ENCODE measurements around the gene SLC35E2B.
"Not testable (repeated sequence)": the region's sequence is repeated elsewhere in the genome, so short reads cannot be mapped to it uniquely, and the experiment has no call there.

SLC35E2B gene

DNA sequence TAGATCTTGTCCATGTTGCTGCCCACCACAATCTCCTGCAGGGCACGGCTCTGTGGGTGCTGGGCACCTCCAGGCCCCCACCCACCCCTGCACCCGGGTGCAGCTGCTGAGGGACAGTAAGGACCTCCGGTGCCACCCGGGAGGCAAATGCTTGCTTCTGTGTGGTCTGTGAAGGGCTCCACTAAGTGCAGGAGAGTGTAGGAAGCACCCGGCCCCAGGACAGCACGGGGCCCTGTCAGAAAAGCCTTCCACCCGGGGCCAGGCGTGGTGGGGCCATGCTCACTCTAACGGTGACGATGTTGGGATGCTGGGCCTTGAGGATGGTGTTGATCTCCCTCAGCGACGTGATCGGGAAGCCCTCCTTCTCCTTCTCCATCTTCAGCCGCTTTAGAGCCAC, 55.1 kb downstream of the SLC35E2B start:
- DNase-seq, result not testable (repeated sequence)

DNA sequence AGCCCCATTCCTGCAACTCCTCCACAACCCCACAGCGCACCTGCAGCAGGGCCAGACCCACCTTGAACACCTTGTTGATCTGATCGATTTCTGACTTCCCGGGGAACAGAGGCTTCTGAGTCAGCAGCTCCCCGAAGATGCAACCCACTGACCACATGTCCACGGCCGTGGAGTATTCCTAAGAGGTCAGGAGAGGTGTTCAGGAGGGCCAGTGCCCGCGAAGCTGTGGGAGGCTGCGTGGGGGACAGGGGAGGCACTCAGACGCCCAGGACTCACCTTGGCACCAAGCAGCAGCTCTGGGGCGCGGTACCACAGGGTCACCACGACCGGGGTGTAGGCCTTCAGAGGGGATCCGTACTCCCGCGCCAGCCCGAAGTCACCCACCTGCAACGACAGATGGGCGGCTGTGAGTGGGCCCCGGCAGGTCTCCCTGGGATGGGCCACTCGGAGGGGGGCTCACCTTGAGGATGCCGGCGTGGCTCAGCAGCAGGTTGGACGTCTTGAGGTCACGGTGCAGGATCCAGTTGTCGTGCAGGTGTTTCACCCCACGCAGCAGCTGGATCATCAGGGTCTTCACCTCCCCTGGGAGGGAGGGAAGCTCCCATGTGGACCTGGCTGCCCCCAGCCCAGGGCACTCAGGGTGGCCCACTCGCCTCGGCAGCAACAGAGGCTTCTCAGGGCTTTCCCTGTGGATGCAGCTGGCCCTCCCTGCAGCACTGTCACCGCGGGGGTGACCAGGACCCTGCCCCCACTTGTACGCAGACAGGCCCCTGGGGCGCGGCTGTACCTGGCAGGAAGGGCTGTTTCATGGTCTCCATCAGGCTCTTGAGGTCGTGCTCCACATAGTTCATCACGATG, 55.7 kb downstream of the SLC35E2B start:
- not testable (repeated sequence) for DNase-seq

DNA sequence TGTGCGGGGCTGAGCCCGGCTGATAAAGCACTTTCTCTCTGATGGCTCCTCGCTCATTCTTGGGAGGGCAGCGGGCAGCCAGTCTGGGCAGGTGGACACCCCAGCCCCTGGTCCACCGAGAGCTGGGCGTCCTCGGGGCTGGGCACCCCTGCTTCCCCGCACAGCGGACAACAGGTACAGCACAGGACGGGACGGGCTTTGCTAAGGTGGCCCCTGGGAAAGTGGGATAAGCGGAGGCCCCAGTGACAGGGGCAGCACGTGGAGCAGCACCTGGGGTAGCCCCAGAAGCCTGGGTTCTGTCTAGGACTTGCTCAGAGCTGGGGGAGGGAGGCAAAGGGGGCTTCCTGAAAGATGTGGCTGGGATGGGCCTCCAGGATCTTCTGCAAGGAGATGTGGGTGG, 58.0 kb downstream of the SLC35E2B start:
- DNase-seq, result not testable (repeated sequence)

DNA sequence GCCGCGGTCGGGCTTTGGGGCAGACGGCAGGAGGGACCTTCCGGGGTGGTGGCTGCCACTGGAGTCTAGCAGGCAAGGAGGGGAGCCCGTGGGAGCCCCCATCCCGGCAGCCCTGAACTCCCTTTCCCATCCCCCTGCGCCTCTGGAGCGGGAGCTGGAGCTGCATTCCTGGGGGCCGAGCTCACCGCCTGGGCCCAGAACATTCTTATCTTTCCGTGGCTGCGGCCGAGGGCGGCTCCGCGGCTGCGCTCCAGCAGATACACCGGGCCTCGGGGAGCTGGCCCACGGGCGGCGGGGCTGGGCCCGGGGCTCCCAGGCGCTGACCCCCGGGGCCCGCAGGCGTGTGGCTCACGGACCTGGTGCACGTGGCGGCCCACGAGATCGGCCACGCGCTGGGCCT, 59.2 kb downstream of the SLC35E2B start:
- not testable (repeated sequence) for DNase-seq

DNA sequence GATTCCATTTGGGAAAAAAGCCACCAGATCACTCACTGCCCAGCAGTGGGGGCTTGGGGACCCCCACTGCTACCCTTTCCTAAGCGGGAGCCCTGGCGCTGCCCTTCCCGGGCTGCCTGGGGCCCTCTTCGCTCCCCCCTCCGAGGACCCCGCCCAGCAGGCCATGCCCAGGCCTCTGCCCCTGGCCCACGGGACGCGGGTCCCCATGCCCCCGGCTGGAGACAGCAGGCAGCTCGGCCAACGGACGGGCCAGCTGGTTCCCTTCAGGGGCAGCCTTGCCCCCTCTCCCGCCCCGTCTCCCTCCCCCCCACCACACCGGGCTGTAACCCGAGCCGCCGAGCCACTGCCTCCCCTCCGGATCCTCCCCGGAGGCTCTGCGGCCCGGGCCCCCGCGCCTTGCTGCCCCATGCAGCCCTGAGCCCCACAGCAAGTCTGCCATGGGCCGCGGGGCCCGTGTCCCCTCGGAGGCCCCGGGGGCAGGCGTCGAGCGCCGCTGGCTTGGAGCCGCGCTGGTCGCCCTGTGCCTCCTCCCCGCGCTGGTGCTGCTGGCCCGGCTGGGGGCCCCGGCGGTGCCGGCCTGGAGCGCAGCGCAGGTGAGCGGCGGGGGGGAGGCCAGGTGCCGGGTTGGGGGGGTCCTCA, 60.7 kb downstream of the SLC35E2B start, which contains the start of gene MMP23B:
Gene MMP23B, plus strand, starts transcription at position 392 of the 639 bp plus-strand sequence. Its CDS starts 46 bp downstream, at position 438.
- DNase-seq, result no peak

DNA sequence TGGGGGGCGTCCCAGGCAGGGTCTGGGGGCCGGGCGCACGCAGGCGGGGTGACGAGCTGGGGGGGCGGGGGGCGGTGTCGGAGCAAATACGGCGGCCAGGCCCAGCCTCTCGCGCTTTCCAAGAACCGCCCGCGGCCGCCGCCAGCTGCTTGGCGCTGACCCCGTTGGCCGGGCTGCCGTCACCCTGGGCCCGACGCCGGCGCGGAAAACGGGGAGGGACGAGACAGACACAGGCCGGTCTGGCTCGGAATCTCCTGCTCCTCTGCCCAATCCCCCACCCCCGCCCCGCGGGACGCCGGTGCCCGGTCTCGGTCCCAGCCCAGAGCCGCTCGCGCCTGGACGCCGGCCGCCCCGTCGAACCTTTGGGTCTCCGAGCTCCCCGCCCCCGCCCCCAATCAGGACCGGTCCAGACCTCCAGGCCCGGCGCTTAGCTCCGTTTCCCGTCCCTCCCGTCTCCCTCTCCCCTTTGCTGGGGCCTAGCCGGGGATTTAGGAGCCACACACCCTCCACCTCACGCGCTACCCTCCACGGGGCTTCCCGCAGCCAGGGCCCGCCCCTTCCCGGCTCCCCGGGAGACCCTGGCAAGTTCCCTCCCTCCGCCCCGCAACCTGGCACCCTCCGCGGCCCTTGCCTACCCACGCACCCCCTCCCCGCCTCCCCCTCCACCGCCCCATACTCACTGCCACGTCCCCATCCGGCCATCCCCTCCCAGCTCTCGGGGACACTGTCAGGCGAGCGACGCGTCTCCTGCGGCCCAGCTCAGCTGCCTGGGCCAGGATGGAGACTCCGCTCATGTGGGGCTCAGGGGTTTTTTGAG, 61.4 kb downstream of the SLC35E2B start:
- DNase-seq, result no peak

DNA sequence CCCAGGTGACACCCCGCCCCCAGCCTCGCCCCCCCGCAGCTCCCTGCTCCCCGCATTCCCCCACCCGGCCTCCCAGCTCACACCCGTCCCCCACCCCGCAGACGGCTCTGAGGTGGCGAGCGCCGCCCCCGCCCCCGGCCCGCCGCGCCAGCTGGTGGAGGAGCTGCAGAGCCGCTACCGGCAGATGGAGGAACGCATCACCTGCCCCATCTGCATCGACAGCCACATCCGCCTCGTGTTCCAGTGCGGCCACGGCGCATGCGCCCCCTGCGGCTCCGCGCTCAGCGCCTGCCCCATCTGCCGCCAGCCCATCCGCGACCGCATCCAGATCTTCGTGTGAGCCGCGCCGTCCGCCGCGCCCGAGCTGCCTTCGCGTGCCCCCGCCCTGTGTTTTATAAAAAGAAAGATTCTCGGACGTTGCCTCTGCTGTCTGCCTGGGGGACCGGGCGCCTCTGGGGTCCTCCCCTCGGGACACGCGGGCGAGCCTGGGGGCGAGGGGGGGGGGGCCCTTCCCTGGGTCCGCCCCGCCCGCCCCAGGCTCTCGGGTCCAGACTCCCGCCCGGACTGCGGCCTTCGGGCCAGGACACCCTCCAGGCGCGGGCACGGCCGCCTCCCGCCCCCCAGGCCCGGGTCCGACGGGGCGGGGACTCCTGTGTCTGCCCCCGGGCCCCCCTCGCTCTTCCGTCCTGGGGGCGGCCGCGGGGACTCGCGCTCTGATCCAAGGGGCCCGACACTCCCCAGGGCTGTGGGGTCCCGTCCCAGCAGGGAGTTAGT, 62.2 kb downstream of the SLC35E2B start:
- DNase-seq, result peak; percentile 96

DNA sequence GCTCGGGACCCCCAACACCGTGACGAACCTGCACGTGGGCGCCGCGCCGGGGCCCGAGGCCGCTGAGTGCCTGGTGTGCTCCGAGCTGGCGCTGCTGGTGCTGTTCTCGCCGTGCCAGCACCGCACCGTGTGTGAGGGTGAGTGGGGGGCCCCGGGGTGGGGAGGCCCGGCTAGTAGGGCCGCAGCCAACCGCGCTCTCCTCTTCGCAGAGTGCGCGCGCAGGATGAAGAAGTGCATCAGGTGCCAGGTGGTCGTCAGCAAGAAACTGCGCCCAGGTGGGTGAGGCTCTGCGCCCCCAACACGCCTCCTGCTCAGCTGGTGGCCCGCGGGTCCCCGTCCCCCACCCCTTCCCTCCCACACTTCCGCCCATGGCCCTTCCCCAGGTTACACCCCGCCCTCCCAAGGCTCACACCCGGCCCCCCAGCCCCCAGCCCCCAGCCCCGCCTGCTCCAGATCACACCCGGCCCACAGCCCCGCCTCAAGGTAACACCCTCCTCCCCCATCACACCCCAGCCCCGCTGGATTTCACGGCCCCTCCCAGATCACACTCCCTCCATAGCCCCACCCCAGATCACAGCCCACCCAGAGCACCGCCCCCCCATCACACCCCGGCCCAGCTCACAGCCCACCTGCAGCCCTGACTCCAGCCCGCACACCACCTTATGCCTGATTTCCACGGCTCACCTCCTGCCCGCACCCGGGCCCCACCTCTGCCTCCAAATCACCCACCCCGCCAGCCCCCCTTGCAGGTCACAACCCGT, 63.0 kb downstream of the SLC35E2B start:
- peak; percentile 91 for DNase-seq

DNA sequence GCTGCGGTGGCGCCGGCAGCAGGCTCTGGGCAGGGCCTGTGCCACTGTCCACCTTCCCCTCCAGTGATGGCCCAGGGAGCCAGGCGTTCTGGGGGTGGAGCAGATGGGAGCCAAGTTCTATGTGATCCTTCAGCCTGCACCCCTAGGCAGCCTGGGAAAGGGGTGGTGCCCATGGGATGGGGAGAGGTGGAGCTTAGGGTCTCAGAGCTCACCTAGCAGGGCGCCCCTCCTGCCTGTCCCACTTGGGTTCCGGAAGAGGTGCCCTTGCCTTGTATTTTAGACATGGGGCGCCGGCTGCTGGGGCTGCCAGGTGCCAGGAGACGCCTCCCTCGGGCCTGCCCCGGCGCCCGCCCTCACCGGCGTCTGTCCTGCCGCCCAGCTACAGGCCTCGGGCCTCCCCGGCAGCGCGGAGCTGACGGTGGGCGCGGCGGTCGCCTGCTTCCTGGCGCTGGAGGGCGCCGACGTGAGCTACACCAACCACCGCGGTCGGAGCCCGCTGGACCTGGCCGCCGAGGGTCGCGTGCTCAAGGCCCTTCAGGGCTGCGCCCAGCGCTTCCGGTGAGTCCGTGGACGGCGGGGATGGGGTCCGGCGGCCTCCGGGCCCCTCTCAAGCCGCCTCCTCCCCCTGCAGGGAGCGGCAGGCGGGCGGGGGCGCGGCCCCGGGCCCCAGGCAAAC, 63.7 kb downstream of the SLC35E2B start:
- peak; percentile 37 for DNase-seq

DNA sequence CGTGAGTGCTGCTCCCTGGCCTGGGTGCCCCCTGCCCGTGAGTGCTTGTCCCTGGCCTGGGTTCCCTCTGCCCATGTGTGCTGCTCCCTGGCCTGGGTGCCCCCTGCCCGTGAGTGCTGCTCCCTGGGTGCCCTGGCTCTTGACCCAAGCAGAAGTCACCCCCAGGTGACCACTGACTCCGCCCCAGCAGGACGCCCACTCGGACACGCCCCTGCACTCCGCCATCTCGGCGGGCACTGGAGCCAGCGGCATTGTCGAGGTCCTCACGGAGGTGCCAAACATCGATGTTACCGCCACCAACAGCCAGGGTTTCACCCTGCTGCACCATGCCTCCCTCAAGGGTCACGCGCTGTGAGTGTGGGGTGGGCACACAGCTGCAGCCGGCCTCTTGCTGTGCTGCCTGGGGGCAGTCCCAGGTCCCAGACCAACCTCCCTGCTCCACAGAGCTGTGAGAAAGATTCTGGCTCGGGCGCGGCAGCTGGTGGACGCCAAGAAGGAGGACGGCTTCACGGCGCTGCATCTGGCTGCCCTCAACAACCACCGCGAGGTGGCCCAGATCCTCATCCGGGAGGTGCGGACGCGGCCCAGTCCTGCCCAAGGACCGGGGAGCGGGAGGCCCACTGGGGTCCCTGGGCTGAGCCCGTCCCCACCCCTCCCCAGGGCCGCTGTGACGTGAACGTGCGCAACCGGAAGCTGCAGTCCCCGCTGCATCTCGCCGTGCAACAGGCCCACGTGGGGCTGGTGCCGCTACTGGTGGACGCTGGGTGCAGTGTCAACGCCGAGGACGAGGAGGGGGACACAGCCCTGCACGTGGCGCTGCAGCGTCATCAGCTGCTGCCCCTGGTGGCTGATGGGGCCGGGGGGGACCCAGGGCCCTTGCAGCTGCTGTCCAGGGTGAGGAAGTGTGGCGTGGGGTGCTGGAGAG, 64.5 kb downstream of the SLC35E2B start:
- no peak for DNase-seq

DNA sequence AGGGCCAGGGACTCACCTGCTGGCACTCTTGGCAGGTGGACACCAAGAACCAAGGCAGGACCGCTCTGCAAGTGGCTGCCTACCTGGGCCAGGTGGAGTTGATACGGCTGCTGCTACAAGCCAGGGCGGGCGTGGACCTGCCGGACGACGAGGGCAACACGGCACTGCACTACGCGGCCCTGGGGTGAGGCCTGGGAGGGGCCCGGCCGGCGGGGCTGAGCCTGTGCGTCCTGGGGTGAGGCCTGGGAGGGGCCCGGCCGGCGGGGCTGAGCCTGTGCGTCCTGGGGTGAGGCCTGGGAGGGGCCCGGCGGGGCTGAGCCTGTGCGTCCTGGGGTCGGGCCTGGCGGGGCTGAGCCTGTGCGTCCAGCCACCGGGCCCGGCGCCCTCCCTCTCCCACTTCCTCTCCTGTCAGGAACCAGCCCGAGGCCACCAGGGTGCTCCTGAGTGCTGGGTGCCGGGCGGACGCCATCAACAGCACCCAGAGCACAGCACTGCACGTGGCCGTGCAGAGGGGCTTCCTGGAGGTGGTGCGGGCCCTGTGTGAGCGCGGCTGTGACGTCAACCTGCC, 65.2 kb downstream of the SLC35E2B start:
- DNase-seq, result no peak

DNA sequence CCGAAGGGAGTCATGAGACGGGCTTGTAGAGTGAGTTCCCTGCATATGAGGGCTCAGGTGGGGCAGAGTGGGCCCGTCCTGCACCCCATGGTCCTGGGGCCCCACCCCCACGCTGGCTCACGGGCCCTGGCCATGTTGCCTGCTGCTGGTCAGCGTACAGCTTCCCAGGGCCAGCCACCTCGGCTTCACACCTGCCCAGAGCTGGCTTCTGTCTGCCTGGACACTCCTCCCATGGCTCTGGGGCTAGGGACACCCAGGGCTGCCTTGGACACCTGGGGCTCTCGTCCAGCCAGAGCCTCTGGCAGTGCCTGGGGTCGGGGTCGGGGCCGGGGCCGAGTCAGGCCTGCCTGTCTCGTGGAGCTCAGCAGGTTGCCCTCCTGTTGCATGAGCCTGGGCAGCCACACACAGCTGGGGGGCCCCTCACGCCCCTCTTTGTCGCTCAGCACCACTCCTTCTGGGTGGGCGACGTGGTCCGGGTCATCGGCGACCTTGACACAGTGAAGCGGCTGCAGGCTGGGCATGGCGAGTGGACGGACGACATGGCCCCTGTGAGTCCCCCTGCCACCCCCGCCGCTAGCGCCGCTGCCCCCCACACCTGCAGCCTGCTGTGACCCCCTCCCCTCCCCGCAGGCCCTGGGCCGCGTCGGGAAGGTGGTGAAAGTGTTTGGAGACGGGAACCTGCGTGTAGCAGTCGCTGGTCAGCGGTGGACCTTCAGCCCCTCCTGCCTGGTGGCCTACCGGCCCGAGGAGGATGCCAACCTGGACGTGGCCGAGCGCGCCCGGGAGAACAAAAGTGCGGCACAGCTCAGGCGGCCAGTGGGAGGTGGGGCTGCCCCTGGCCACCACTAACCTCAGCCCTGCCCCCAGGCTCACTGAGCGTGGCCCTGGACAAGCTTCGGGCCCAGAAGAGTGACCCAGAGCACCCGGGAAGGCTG, 66.1 kb downstream of the SLC35E2B start:
- no peak for DNase-seq

DNA sequence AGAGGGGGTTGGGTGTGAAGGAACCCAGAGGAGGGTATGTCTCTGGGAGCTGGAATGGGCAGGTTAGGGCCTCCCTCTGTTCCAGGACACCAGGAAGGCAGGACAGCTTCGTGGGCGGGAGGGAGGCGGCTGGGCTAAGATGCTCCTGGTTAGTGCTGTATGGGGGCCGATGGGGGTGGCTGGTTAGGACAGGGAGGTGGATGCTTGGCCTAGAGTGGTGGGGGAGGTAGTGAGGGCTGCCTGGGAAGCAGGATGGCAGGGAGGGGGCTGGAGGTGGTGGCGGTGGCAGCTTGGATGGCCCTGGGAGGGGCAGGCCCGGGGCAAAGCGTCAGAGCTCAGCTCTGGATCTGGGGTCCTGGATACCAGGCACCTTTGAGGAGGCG, 66.8 kb downstream of the SLC35E2B start:
- DNase-seq, result no peak

DNA sequence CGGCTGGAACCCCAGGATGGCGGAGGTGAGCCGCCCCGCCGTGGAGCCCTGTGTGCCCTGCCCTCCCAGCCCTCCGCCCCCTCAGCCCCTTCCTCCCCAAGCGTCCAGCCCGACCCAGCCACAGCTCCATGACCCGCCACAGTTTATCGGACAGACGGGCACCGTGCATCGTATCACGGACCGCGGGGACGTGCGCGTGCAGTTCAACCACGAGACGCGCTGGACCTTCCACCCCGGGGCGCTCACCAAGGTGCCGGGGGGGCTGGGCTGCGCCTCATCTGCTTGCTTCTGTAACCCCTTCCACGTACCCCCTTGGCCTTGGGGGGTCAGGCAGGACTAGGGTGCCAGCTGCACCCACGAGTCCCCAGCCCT, 67.2 kb downstream of the SLC35E2B start:
- no peak for DNase-seq

DNA sequence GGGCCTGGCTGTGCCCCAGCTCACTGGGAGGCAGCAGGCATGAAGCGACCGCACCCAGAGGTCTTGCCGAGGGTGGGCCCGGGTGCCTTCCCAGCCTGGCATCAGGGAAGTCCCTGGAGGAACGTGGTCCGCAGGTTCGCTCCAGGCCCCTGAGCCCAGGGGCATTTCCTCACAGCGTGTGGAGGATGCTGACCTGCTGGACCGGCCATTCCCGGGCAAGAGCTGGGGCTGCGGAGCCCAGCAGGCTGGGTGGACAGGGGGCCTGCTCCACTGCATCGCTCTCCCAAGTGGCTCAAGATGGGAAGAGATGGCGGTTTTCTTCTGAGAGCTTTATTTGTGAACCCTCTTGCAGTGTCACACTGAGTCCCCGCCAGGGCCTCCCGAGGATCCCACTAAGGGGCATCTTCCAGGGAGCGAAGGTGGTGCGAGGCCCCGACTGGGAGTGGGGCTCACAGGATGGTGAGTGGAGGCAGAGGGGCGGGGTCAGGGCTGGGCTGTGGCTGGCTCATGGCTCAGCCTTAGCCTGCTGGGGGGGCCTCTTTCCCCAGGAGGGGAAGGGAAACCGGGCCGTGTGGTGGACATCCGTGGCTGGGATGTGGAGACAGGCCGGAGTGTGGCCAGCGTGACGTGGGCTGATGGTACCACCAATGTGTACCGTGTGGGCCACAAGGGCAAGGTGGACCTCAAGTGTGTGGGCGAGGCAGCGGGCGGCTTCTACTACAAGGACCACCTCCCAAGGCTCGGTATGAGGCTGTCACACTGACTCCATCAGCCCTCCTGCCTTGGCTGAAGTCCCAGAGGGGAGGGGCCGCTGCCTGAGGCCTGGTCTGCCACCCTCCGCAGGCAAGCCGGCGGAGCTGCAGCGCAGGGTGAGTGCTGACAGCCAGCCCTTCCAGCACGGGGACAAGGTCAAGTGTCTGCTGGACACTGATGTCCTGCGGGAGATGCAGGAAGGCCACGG, 67.9 kb downstream of the SLC35E2B start:
- no peak for DNase-seq

DNA sequence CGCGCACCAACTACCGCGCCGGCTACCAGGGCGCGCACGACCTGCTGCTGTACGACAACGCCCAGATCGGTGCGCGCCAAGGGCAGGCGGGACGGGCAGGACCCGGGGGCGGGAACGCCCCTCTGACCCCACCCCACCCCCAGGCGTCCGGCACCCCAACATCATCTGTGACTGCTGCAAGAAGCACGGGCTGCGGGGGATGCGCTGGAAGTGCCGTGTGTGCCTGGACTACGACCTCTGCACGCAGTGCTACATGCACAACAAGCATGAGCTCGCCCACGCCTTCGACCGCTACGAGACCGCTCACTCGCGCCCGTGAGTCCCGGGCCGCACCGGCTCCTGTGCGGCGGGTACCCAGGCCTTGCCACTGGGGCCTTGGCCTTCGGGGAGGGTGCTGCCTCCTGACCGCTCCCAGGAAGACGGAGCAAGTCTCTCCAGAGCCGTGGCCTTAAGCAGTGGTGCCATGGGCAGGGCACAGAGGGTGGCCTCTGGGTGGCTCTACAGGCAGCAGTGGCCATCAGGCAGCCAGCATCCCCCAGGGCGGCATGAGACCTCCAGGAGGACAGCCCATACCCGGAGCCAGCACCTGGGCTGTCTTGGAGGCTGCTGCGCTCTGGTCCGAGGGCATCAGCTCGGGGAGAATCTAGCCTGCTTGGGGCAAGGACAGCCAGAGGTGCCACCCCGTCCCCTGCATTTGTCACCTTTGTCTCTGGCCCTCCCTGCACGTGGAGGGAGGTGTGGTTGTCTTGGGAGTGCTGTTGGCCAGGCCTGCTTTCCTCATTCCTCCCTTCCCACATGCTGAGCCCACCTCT, 68.8 kb downstream of the SLC35E2B start:
- DNase-seq, result no peak
